ENCODE measurements around the gene CHEK1. TPM values are rescaled to one million over a fixed set of nuclear protein-coding genes. Genes with fewer than 3 reads are reported as not detected.
A peak's percentile ranks its signal among the peaks of the same experiment; 100 is the strongest.

CHEK1 gene
- total and polyA plus RNA-seq, 2 of the 4 experiments (the other 2 are of a cell fraction): 16.0 to 22.6 TPM

DNA sequence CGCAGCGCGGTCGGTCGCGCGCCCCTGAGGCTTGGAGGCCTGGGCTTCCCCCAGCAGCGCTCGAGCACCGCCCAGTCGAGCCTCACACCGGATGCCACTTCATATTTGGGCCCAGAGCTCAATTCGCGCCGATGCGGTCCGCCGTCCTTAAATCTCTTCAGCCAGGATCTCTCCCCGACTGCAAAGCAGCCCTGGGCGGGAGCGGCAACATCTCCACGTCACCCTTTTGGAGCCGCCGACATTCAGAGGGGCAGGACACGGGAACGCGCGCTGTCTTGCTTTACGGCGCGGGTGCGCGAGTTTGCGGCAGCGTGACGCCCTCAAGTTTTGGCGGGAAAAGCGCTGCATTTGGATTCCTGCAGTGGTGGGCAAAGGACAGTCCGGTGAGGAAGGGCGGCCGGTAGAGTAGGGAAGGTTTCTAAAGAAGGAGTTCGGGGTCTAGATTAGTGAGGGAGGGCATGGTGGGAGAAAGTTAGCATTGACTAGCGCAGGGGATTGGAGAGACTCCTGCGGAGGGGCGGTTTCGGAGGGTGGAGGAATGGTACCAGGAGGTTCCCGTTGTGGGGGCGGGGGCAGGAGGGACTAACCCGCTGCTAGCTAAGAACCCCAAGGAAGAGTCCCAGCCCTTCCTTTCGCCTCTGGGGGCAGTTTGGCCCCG is 796 bp downstream of the CHEK1 start:
- peak; percentile 46; the same call in 1 of the 2 replicates for TF ChIP-seq MAZ (IDR thresholded peaks at IDR 0.05; ENCODE audit: borderline replicate concordance, low read depth, low read length)
- no peak for TF ChIP-seq CEBPB (IDR thresholded peaks at IDR 0.05; ENCODE audit: low read depth, low read length)
- TF ChIP-seq POLR2A (IDR thresholded peaks at IDR 0.05; ENCODE audit: low read depth, low read length): peak; percentile 78
- TF ChIP-seq MXI1 (IDR thresholded peaks at IDR 0.05; ENCODE audit: borderline replicate concordance, low read depth, low read length): peak; percentile 82
- TF ChIP-seq USF2 (IDR thresholded peaks at IDR 0.05; ENCODE audit: low read depth, low read length): peak; percentile 22; the same call in 1 of the 2 replicates
- Histone ChIP-seq H2BK120ac (ENCODE audit: low read depth, low read length) (peak overlapping the region; percentile 94), H2AFZ (replicated peaks; ENCODE audit: low read length, poor library complexity) (peak overlapping the region; percentile 98), H3K18ac (ENCODE audit: low read depth, low read length) (peak overlapping the region; percentile 90), H4K91ac (ENCODE audit: insufficient read depth, low read depth, low read length) (peak overlapping the region; percentile 96), H3K56ac (ENCODE audit: extremely low read depth, insufficient read depth, low read length) (peak overlapping the region; percentile 96), H3K4ac (ENCODE audit: low read depth, low read length) (peak overlapping the region; percentile 98), H2AK9ac (replicated peaks; ENCODE audit: low read depth, low read length, poor library complexity) (peak overlapping the region; percentile 99), H4K5ac (ENCODE audit: low read depth, low read length) (peak overlapping the region; percentile 91), H3K36me3 (ENCODE audit: control insufficient read depth, insufficient read depth, low read length) (peaks cover 3% of the 10 kb centered on the region), H3K23ac (ENCODE audit: low read depth, low read length) (peak overlapping the region; percentile 95), H3K9me1 (ENCODE audit: insufficient read depth, low read length) (0 out of 2 replicates have a peak, but pooled peaks cover 2% of the 10 kb centered on the region), H2BK15ac (ENCODE audit: low read depth, low read length) (no peak overlapping the region; the same call in 2 of the 3 replicates), H2BK20ac (ENCODE audit: low read depth, low read length) (peak overlapping the region; percentile 57), H3K27me3 (ENCODE audit: control insufficient read depth, insufficient read depth, low read length) (no peaks in the 10 kb centered on the region), H3K14ac (replicated peaks; ENCODE audit: low read depth, low read length) (peak overlapping the region; percentile 99), H3K9ac (ENCODE audit: low read depth, low read length) (peak overlapping the region; percentile 92), H2AK5ac (ENCODE audit: low read depth, low read length) (peak overlapping the region; percentile 76; the same call in 1 of the 2 replicates), H3K4me2 (ENCODE audit: low read depth, low read length) (peak overlapping the region; percentile 95), H3K27ac (ENCODE audit: insufficient read depth, low read length) (peak overlapping the region; percentile 95), H4K20me1 (ENCODE audit: insufficient read depth, low read length) (no peaks in the 10 kb centered on the region), H3K4me1 (ENCODE audit: control insufficient read depth, insufficient read depth, low read length) (peaks cover 8% of the 10 kb centered on the region), H3K79me1 (ENCODE audit: low read depth in 1 of 2, low read length in 2 of 2) (peaks cover 11 to 48% of the 10 kb centered on the region in 2 experiments; a peak in 3 of 4 replicates), H2BK5ac (ENCODE audit: low read depth, low read length, poor library complexity, severe bottlenecking) (peak overlapping the region; percentile 97), H3K9me3 (ENCODE audit: control insufficient read depth, insufficient read depth, low read length) (no peaks in the 10 kb centered on the region), H4K8ac (ENCODE audit: low read depth in 2 of 2, low read length in 2 of 2) (peak overlapping the region; percentile 91 to 99), H3K4me3 (ENCODE audit: insufficient read depth, low read depth, low read length) (peak overlapping the region; percentile 72)
- intact Hi-C loops (cut with micrococcal nuclease): loop anchor here (1.0 to 2.0 kb wide), 2 partner anchors 49 to 249 kb away; no protein-coding TSS in a partner anchor
- CTCF ChIA-PET: no interaction called here
- DNase-seq: peak; percentile 85
- ATAC-seq (ENCODE audit: low read depth): peak; percentile 73
- in situ Hi-C loops (cut with MboI; ENCODE audit: low sequenced_read_pairs): loop anchor here (10.0 kb wide), 1 partner anchor 249 kb away; no protein-coding TSS in a partner anchor
- WGBS, 2 experiments (ENCODE audit: extremely low coverage in 2 of 2, insufficient read length in 1 of 2): 1% methylated on average over 25 of the region's 51 CpGs; no CpG with 5 or more reads in 1 of the 2 experiments
- POLR2A ChIA-PET (ENCODE audit: unreplicated experiment): interaction anchor here (1.2 kb wide), 1 partner anchor 277 kb away, joined by 4 read pairs; the partner anchor contains the start of gene PUS3
- BruUV-seq (replicated peaks): no TSS peak
- dilution Hi-C loops (cut with HindIII; ENCODE audit: low sequenced_read_pairs, unreplicated experiment): no loop called here

All from IMR-90 (cell line).